K562 (cell line): Measurements from ENCODE around the gene C1QBP. TPM values are rescaled to one million over a fixed set of nuclear protein-coding genes. Genes with fewer than 3 reads are reported as not detected.

Experiments used
- ATAC-seq: fragments of 200-7000 bp; cut with Tn5 transposase; 3 replicates; pipeline ENCODE4 v1.9.1; 2020; ENCODE audit warnings: moderate library complexity
- BruUV-seq: library from RNA; stranded (reverse); fragments of 400-500 nt; replicated peaks from 2 replicates; lab custom pipeline; 2021; lab: Mats Ljungman, UMichigan
- CTCF ChIA-PET: fragments of 300-600 bp; formaldehyde crosslinking; extraction: SDS; loops from one replicate; lab custom pipeline; 2021; ENCODE audit warnings: low intra/inter-chr PET ratio; lab: Yijun Ruan, JAX
- POLR2A ChIA-PET: fragments of 300-600, 350-650 bp; sonication (Branson Sonifier 250); formaldehyde crosslinking; extraction: SDS; loops from one replicate; lab custom pipeline; 2021; ENCODE audit warnings: antibody characterized with exemption, inconsistent platforms; lab: Yijun Ruan, JAX
- DNase-seq, 4 experiments: peaks; one replicate each; pipeline versions ENCODE4 v3.0.0 to v3.0.0-alpha.2; 2011 to 2018; ENCODE audit warnings: low spot score in 3 of 4, mixed read lengths in 3 of 4; ENCODE audit errors: extremely low read depth in 1 of 4
- FAIRE-seq: peaks from 2 replicates; lab custom pipeline; 2011; peaks lifted over from hg19 to GRCh38; lab: Jason Lieb, UNC
- H2AFZ ChIP-seq: 2 replicates; pipeline ENCODE4 v1.6.0; 2011; ENCODE audit warnings: low read depth, low read length, control low read depth, inconsistent platforms
- H3K27ac ChIP-seq: fragments of 200-600 bp; 3 replicates; pipeline ENCODE4 v1.8.0; 2011; ENCODE audit warnings: low read depth, mild to moderate bottlenecking, control low read depth, inconsistent platforms, low read length, moderate library complexity, mixed read lengths; ENCODE audit errors: extremely low read depth
- H3K27me3 ChIP-seq, 2 experiments: fragments of 300-600 bp in 1 of 2; 2 replicates in 1 of 2; 3 replicates in 1 of 2; pipeline versions ENCODE4 v1.6.0 to v1.8.0; 2011; ENCODE audit warnings: inconsistent platforms in 2 of 2, low read length in 2 of 2, mild to moderate bottlenecking in 1 of 2, mixed read lengths in 1 of 2, moderate library complexity in 1 of 2; ENCODE audit not compliant: control insufficient read depth in 2 of 2, insufficient read depth in 2 of 2
- H3K36me3 ChIP-seq: fragments of 300-600 bp; 3 replicates; pipeline ENCODE4 v1.8.0; 2011; ENCODE audit warnings: mild to moderate bottlenecking, low read length, inconsistent platforms; ENCODE audit not compliant: control insufficient read depth, insufficient read depth
- H3K4me1 ChIP-seq, 2 experiments: fragments of 200-600 bp in 1 of 2; replicated peaks in 1 of 2; 2 replicates in 1 of 2; 3 replicates in 1 of 2; pipeline versions ENCODE4 v1.5.1 to v1.8.0; 2011; ENCODE audit warnings: inconsistent platforms in 2 of 2, low read length in 2 of 2, mild to moderate bottlenecking in 1 of 2, mixed read lengths in 1 of 2, moderate library complexity in 1 of 2; ENCODE audit not compliant: control insufficient read depth in 2 of 2, insufficient read depth in 2 of 2
- H3K4me2 ChIP-seq: 2 replicates; pipeline ENCODE4 v1.6.1; 2011; ENCODE audit warnings: low read length, control low read depth, inconsistent platforms, mixed read lengths; ENCODE audit not compliant: insufficient read depth
- H3K4me3 ChIP-seq: fragments of 200-600 bp; sonication (generic), shearing (Covaris generic); 2 replicates; pipeline ENCODE4 v1.5.1; 2016; ENCODE audit warnings: control low read depth, inconsistent platforms
- H3K79me2 ChIP-seq: fragments of 200-600 bp; 3 replicates; pipeline ENCODE4 v1.8.0; 2011; ENCODE audit warnings: low read length, inconsistent platforms; ENCODE audit not compliant: control insufficient read depth, insufficient read depth
- H3K9ac ChIP-seq, 2 experiments: 2 replicates each; pipeline versions ENCODE4 v1.6.0 to v1.6.1; 2011; ENCODE audit warnings: low read depth in 2 of 2, low read length in 2 of 2, control low read depth in 1 of 2, inconsistent platforms in 1 of 2, mild to moderate bottlenecking in 1 of 2, mixed read lengths in 1 of 2; ENCODE audit not compliant: insufficient read depth in 1 of 2
- H3K9me1 ChIP-seq: one replicate; pipeline ENCODE4 v1.6.0; 2011; ENCODE audit warnings: inconsistent platforms, mild to moderate bottlenecking, low read length, moderate library complexity; ENCODE audit not compliant: control insufficient read depth, insufficient read depth
- H3K9me3 ChIP-seq: replicated peaks from 2 replicates; pipeline ENCODE4 v1.5.1; 2011; ENCODE audit warnings: low read depth, low read length, inconsistent platforms; ENCODE audit not compliant: control insufficient read depth, insufficient read depth
- H4K20me1 ChIP-seq: replicated peaks from 2 replicates; pipeline ENCODE4 v1.6.1; 2011; ENCODE audit warnings: low read length, inconsistent platforms, mixed read lengths; ENCODE audit not compliant: control insufficient read depth, insufficient read depth
- DMBX1 ChIP-seq: fragments of 250-450 bp; sonication (Bioruptor Pico); IDR thresholded peaks from 2 replicates; pipeline ENCODE4 v1.8.0; 2022; ENCODE audit warnings: inconsistent platforms, mild to moderate bottlenecking, moderate library complexity, borderline replicate concordance
- E2F3 ChIP-seq: fragments of 250-450 bp; sonication (Bioruptor Pico); IDR thresholded peaks from 2 replicates; pipeline ENCODE4 v1.4.0; 2020; ENCODE audit warnings: mild to moderate bottlenecking
- ETV5 ChIP-seq: sonication (generic); formaldehyde crosslinking; IDR thresholded peaks from 2 replicates; pipeline ENCODE4 v1.4.0; 2020; ENCODE audit warnings: low read depth, mild to moderate bottlenecking, missing genetic modification reagents
- HDAC3 ChIP-seq: fragments of 450-650 bp; IDR thresholded peaks from 2 replicates; pipeline ENCODE4 v1.6.1; 2018; ENCODE audit warnings: borderline replicate concordance, mild to moderate bottlenecking, moderate library complexity; ENCODE audit not compliant: partially characterized antibody
- HMG20B ChIP-seq: fragments of 250-450 bp; sonication (Bioruptor Pico); IDR thresholded peaks from 2 replicates; pipeline ENCODE4 v1.5.0; 2021; ENCODE audit warnings: mild to moderate bottlenecking
- KLF10 ChIP-seq: fragments of 250-450 bp; sonication (Bioruptor Pico); IDR thresholded peaks from 2 replicates; pipeline ENCODE4 v1.6.1; 2021; ENCODE audit warnings: matching md5 sums
- MLX ChIP-seq, 2 experiments: fragments of 450-650 bp in 1 of 2; sonication (generic) in 1 of 2; formaldehyde crosslinking; conservative IDR thresholded peaks; 2 replicates each; pipeline versions ENCODE4 v1.4.0 to v1.8.1; 2020 to 2022; ENCODE audit warnings: mild to moderate bottlenecking in 1 of 2, missing genetic modification reagents in 1 of 2
- NFYB ChIP-seq: IDR thresholded peaks from 2 replicates; pipeline ENCODE4 v1.6.1; 2011; ENCODE audit warnings: mild to moderate bottlenecking, moderate library complexity; ENCODE audit not compliant: insufficient read length; ENCODE audit errors: extremely low read depth
- RBBP5 ChIP-seq: fragments of 200-600 bp; sonication (generic); IDR thresholded peaks from 2 replicates; pipeline ENCODE4 v1.6.1; 2012; ENCODE audit warnings: borderline replicate concordance, mild to moderate bottlenecking, low read length, control low read depth, inconsistent platforms; ENCODE audit not compliant: insufficient read depth, poor library complexity, severe bottlenecking
- SIRT6 ChIP-seq: IDR thresholded peaks from one replicate; pipeline ENCODE4 v1.6.1; 2012; ENCODE audit warnings: low read depth, mild to moderate bottlenecking, control low read depth, inconsistent platforms, low read length, moderate library complexity
- SNIP1 ChIP-seq: fragments of 450-650 bp; IDR thresholded peaks from 2 replicates; pipeline ENCODE4 v1.7.1; 2017; ENCODE audit warnings: low read depth, mild to moderate bottlenecking
- SP2 ChIP-seq: IDR thresholded peaks from 2 replicates; pipeline ENCODE4 v1.6.1; 2011; ENCODE audit warnings: mild to moderate bottlenecking, low read depth, low read length, moderate library complexity; ENCODE audit not compliant: poor library complexity, severe bottlenecking; ENCODE audit errors: extremely low read depth
- SPI1 ChIP-seq: IDR thresholded peaks from 2 replicates; pipeline ENCODE4 v1.6.1; 2011; ENCODE audit warnings: low read depth, low read length, control low read depth, borderline replicate concordance
- TBL1XR1 ChIP-seq, 2 experiments: IDR thresholded peaks; 2 replicates each; pipeline ENCODE4 v1.6.1; 2012; ENCODE audit warnings: improper control_type of control experiment in 2 of 2, low read length in 2 of 2, mild to moderate bottlenecking in 1 of 2
- ZBTB7A ChIP-seq: IDR thresholded peaks from 2 replicates; pipeline ENCODE4 v1.6.1; 2011; ENCODE audit warnings: low read depth, mild to moderate bottlenecking, low read length, moderate library complexity, borderline replicate concordance; ENCODE audit not compliant: control insufficient read depth
- ZNF184 ChIP-seq: sonication (generic); formaldehyde crosslinking; IDR thresholded peaks from 2 replicates; pipeline ENCODE4 v1.5.0; 2020; ENCODE audit warnings: missing genetic modification reagents
- ZNF274 ChIP-seq: IDR thresholded peaks from 2 replicates; pipeline ENCODE4 v1.6.1; 2011; ENCODE audit warnings: low read depth, mild to moderate bottlenecking, low read length, moderate library complexity, borderline replicate concordance
- ZNF584 ChIP-seq: fragments of 200-800 bp; sonication (Bioruptor generic); IDR thresholded peaks from 2 replicates; pipeline ENCODE4 v1.6.1; 2016; ENCODE audit warnings: low read depth, mild to moderate bottlenecking, missing genetic modification characterization, missing compliant biosample characterization
- ZNF785 ChIP-seq: fragments of 250-450 bp; sonication (Bioruptor Pico); IDR thresholded peaks from 2 replicates; pipeline ENCODE4 v1.4.0; 2020; ENCODE audit warnings: mild to moderate bottlenecking
- WGBS: fragments of 100-300 bp; shearing (Covaris generic); methylation state at CpG from one replicate; pipeline ENCODE4 v1.1.6; 2016; ENCODE audit warnings: low coverage, mixed read lengths; ENCODE audit not compliant: insufficient coverage; ENCODE audit errors: missing lambda C conversion rate; 5-methylcytosine and 5-hydroxymethylcytosine counted together
- in situ Hi-C: fragments of 300-500 bp; cut with MboI; formaldehyde crosslinking; loops from 4 replicates; pipeline ENCODE4 v1.15.0; 2018; ENCODE audit warnings: inconsistent platforms, mixed read lengths
- intact Hi-C: fragments of 100-400 bp; cut with micrococcal nuclease; formaldehyde crosslinking; loops from 2 replicates; pipeline ENCODE4 v1.14.2; 2022
- polyA plus RNA-seq, 8 experiments: library from polyadenylated mRNA; depleted of rRNA in 4 of 8; stranded (reverse) in 5 of 8; unstranded in 3 of 8; fragments of >200 nt; fragmentation: Nextera tagmentation in 2 of 8; fragmentation: Illumina TruSeq in 1 of 8; extraction: Ambion mirVana in 2 of 8; extraction: Trizol in 1 of 8; gene quantifications; 2 replicates each; pipeline versions ENCODE4 v1.2.1 to v1.2.3, GENCODE V29; 2011 to 2014; ENCODE audit warnings: inconsistent platforms in 1 of 8, missing spikeins in 1 of 8
- total RNA-seq, 7 experiments: library from RNA; depleted of rRNA in 6 of 7; stranded (reverse); fragments of >200 nt in 6 of 7; fragmentation: Illumina TruSeq in 2 of 7; extraction: Trizol in 2 of 7; gene quantifications; 2 replicates each; pipeline versions ENCODE4 v1.2.1 to v1.2.3, GENCODE V29; 2011 to 2021; ENCODE audit warnings: low replicate concordance in 1 of 7

C1QBP gene
- total and polyA plus RNA-seq, 9 of the 15 experiments (the other 6 are each of a cell fraction or from before 2014, with no cell fraction given): 90.7 to 665 (median 414) TPM

- in situ Hi-C loops (no loop called here), intact Hi-C loops (no loop called here)
- no peak overlapping the region for H2AFZ ChIP-seq
- H3K9ac ChIP-seq: no peak overlapping the region
- 87% methylated on average over 3 of the region's 3 CpGs for WGBS
- peaks cover 3 to 4% of the 10 kb centered on the region in 2 experiments; a peak in 2 of 5 replicates for H3K4me1 ChIP-seq
- TF ChIP-seq HMG20B (CRISPR knock-in tag): no peak
- TF ChIP-seq SIRT6: no peak
- no peak for TF ChIP-seq SNIP1
- TF ChIP-seq E2F3 (CRISPR knock-in tag): no peak
- no peak for TF ChIP-seq SP2
- TF ChIP-seq TBL1XR1 (IDR thresholded peaks at IDR 0.05; ENCODE audit: low read length in 2 of 2): no peak
- no peak for TF ChIP-seq ZNF184 (CRISPR knock-in tag)
- no peak for TF ChIP-seq DMBX1
- no peak for TF ChIP-seq ZBTB7A
- TF ChIP-seq NFYB: no peak
- TF ChIP-seq MLX (CRISPR knock-in tag; conservative IDR thresholded peaks at IDR 0.05): no peak
- TF ChIP-seq HDAC3: no peak
- no peak for TF ChIP-seq SPI1
- no peak for TF ChIP-seq RBBP5
- no peak for TF ChIP-seq ZNF274
- no peak for TF ChIP-seq ZNF785 (CRISPR knock-in tag)
- TF ChIP-seq ZNF584 (CRISPR knock-in tag): no peak
- no peak for TF ChIP-seq ETV5
- no peak for TF ChIP-seq KLF10
- peaks cover 79% of the 10 kb centered on the region for H3K36me3 ChIP-seq
- H3K27ac ChIP-seq: no peak overlapping the region
- POLR2A ChIA-PET: interaction anchor here (2.1 kb wide), 1 partner anchor 16 kb away, joined by 5 read pairs; no protein-coding TSS in a partner anchor
- no peak for DNase-seq
- BruUV-seq: no TSS peak
- no peaks in the 10 kb centered on the region for H3K9me1 ChIP-seq
- no peaks in the 10 kb centered on the region for H3K9me3 ChIP-seq
- H3K4me2 ChIP-seq: no peak overlapping the region
- no peak for FAIRE-seq
- no peaks in the 10 kb centered on the region for H3K27me3 ChIP-seq
- no peaks in the 10 kb centered on the region for H4K20me1 ChIP-seq
- CTCF ChIA-PET: no interaction called here
- peaks cover 22% of the 10 kb centered on the region for H3K79me2 ChIP-seq
- no peak for ATAC-seq
- no peak overlapping the region for H3K4me3 ChIP-seq
These were observed 13.1 kb downstream of the C1QBP start for GRCh38 chr17:5425826-5426225.
